ENCODE measurements around the gene DNAJC30.

DNAJC30 gene

GRCh38 chr7:73704640-73705550, 21.6 kb upstream of the DNAJC30 start:
- H3K27ac Mint-ChIP-seq = no peak overlapping the region
- DNase-seq (no peak), ATAC-seq (replicated peaks) (no peak)
- H3K4me1 Mint-ChIP-seq (ENCODE audit: low read depth in 2 of 2) = peaks cover 0 to 6% of the 10 kb centered on the region in 2 donors
- H3K27me3 Mint-ChIP-seq = no peaks in the 10 kb centered on the region
- peaks cover 62% of the 10 kb centered on the region for H3K36me3 Mint-ChIP-seq (ENCODE audit: insufficient read depth)
- no peak overlapping the region for H3K4me3 Mint-ChIP-seq
- no peaks in the 10 kb centered on the region for H3K9me3 Mint-ChIP-seq

- H3K36me3 Mint-ChIP-seq (ENCODE audit: insufficient read depth) = peaks cover 67% of the 10 kb centered on the region
- H3K4me1 Mint-ChIP-seq (ENCODE audit: low read depth in 2 of 2) = peaks cover 0 to 6% of the 10 kb centered on the region in 2 donors
- DNase-seq (no peak), ATAC-seq (replicated peaks) (peak; percentile 24)
- H3K4me3 Mint-ChIP-seq = no peak overlapping the region
- H3K27ac Mint-ChIP-seq = peak overlapping the region in 1 of 2 donors; percentile 77
- no peaks in the 10 kb centered on the region for H3K9me3 Mint-ChIP-seq
- no peaks in the 10 kb centered on the region for H3K27me3 Mint-ChIP-seq
Measured at GRCh38 chr7:73703757-73704639, 20.7 kb upstream of the DNAJC30 start.

- Mint-ChIP-seq H3K4me1 (ENCODE audit: low read depth in 2 of 2) (peaks cover 0 to 6% of the 10 kb centered on the region in 2 donors), H3K27me3 (no peaks in the 10 kb centered on the region), H3K27ac (peak overlapping the region in 1 of 2 donors; percentile 77), H3K36me3 (ENCODE audit: insufficient read depth) (peaks cover 74% of the 10 kb centered on the region), H3K9me3 (no peaks in the 10 kb centered on the region), H3K4me3 (no peak overlapping the region)
- ATAC-seq (replicated peaks) (no peak), DNase-seq (no peak)
Measured at GRCh38 chr7:73703225-73703624, 20.0 kb upstream of the DNAJC30 start.

- no peak for ATAC-seq (replicated peaks)
- peaks cover 0 to 6% of the 10 kb centered on the region in 2 donors for H3K4me1 Mint-ChIP-seq (ENCODE audit: low read depth in 2 of 2)
- DNase-seq = no peak
- H3K4me3 Mint-ChIP-seq = no peak overlapping the region
- H3K27me3 Mint-ChIP-seq = no peaks in the 10 kb centered on the region
- H3K27ac Mint-ChIP-seq = peak overlapping the region in 1 of 2 donors; percentile 77
- peaks cover 79% of the 10 kb centered on the region for H3K36me3 Mint-ChIP-seq (ENCODE audit: insufficient read depth)
- H3K9me3 Mint-ChIP-seq = no peaks in the 10 kb centered on the region
Measured at GRCh38 chr7:73702665-73703064, 19.4 kb upstream of the DNAJC30 start.

GRCh38 chr7:73702226-73702625, 19.0 kb upstream of the DNAJC30 start:
- H3K9me3 Mint-ChIP-seq = no peaks in the 10 kb centered on the region
- peak overlapping the region; percentile 19 to 77 for H3K27ac Mint-ChIP-seq
- no peak overlapping the region for H3K4me3 Mint-ChIP-seq

GRCh38 chr7:73701357-73701995, 18.2 kb upstream of the DNAJC30 start:
- ATAC-seq (replicated peaks) = peak; percentile 57
- H3K4me3 Mint-ChIP-seq = no peak overlapping the region
- no peaks in the 10 kb centered on the region for H3K27me3 Mint-ChIP-seq
- peaks cover 0 to 5% of the 10 kb centered on the region in 2 donors for H3K4me1 Mint-ChIP-seq (ENCODE audit: low read depth in 2 of 2)
- peak overlapping the region; percentile 19 to 82 for H3K27ac Mint-ChIP-seq
- no peak for DNase-seq
- peaks cover 85% of the 10 kb centered on the region for H3K36me3 Mint-ChIP-seq (ENCODE audit: insufficient read depth)
- H3K9me3 Mint-ChIP-seq = no peaks in the 10 kb centered on the region

More at GRCh38 chr7:73702226-73702625, 19.0 kb upstream of the DNAJC30 start:
- ATAC-seq (replicated peaks) = no peak
- peaks cover 82% of the 10 kb centered on the region for H3K36me3 Mint-ChIP-seq (ENCODE audit: insufficient read depth)
- DNase-seq = no peak
- H3K27me3 Mint-ChIP-seq = no peaks in the 10 kb centered on the region
- H3K4me1 Mint-ChIP-seq (ENCODE audit: low read depth in 2 of 2) = peaks cover 0 to 6% of the 10 kb centered on the region in 2 donors

GRCh38 chr7:73700581-73701134, 17.4 kb upstream of the DNAJC30 start:
- H3K27ac Mint-ChIP-seq = peak overlapping the region in 1 of 2 donors; percentile 80
- no peaks in the 10 kb centered on the region for H3K27me3 Mint-ChIP-seq
- H3K36me3 Mint-ChIP-seq (ENCODE audit: insufficient read depth) = peaks cover 80% of the 10 kb centered on the region
- ATAC-seq (replicated peaks) = no peak
- no peak overlapping the region for H3K4me3 Mint-ChIP-seq
- peaks cover 2 to 5% of the 10 kb centered on the region in 2 donors for H3K4me1 Mint-ChIP-seq (ENCODE audit: low read depth in 2 of 2)
- H3K9me3 Mint-ChIP-seq = no peaks in the 10 kb centered on the region
- no peak for DNase-seq

- H3K27ac Mint-ChIP-seq = peak overlapping the region in 1 of 2 donors; percentile 80
- peaks cover 4 to 5% of the 10 kb centered on the region in 2 donors for H3K4me1 Mint-ChIP-seq (ENCODE audit: low read depth in 2 of 2)
- DNase-seq (no peak), ATAC-seq (replicated peaks) (no peak)
- no peaks in the 10 kb centered on the region for H3K9me3 Mint-ChIP-seq
- H3K4me3 Mint-ChIP-seq = no peak overlapping the region
- no peaks in the 10 kb centered on the region for H3K27me3 Mint-ChIP-seq
- H3K36me3 Mint-ChIP-seq (ENCODE audit: insufficient read depth) = peaks cover 81% of the 10 kb centered on the region
Measured at GRCh38 chr7:73700069-73700423, 16.8 kb upstream of the DNAJC30 start.

- DNase-seq = no peak
- H3K4me1 Mint-ChIP-seq (ENCODE audit: low read depth in 2 of 2) = peaks cover 4 to 5% of the 10 kb centered on the region in 2 donors
- peak overlapping the region in 1 of 2 donors; percentile 80 for H3K27ac Mint-ChIP-seq
- H3K27me3 Mint-ChIP-seq = no peaks in the 10 kb centered on the region
- H3K4me3 Mint-ChIP-seq = no peak overlapping the region
- no peaks in the 10 kb centered on the region for H3K9me3 Mint-ChIP-seq
- peaks cover 85% of the 10 kb centered on the region for H3K36me3 Mint-ChIP-seq (ENCODE audit: insufficient read depth)
- ATAC-seq (replicated peaks) = no peak
Measured at GRCh38 chr7:73699370-73700068, 16.3 kb upstream of the DNAJC30 start.

- H3K36me3 Mint-ChIP-seq (ENCODE audit: insufficient read depth) = peaks cover 85% of the 10 kb centered on the region
- H3K4me3 Mint-ChIP-seq = no peak overlapping the region
- peaks cover 4 to 5% of the 10 kb centered on the region in 2 donors for H3K4me1 Mint-ChIP-seq (ENCODE audit: low read depth in 2 of 2)
- DNase-seq (no peak), ATAC-seq (replicated peaks) (no peak)
- no peaks in the 10 kb centered on the region for H3K9me3 Mint-ChIP-seq
- H3K27ac Mint-ChIP-seq = peak overlapping the region in 1 of 2 donors; percentile 80
- H3K27me3 Mint-ChIP-seq = no peaks in the 10 kb centered on the region
Measured at GRCh38 chr7:73698410-73698809, 15.2 kb upstream of the DNAJC30 start.

- no peaks in the 10 kb centered on the region for H3K9me3 Mint-ChIP-seq
- peaks cover 0 to 4% of the 10 kb centered on the region in 2 donors for H3K4me1 Mint-ChIP-seq (ENCODE audit: low read depth in 2 of 2)
- no peaks in the 10 kb centered on the region for H3K27me3 Mint-ChIP-seq
- DNase-seq = no peak
- ATAC-seq (replicated peaks) = no peak
- peak overlapping the region in 1 of 2 donors; percentile 33 for H3K27ac Mint-ChIP-seq
- H3K36me3 Mint-ChIP-seq (ENCODE audit: insufficient read depth) = peaks cover 83% of the 10 kb centered on the region
- no peak overlapping the region for H3K4me3 Mint-ChIP-seq
Measured at GRCh38 chr7:73696372-73696771, 13.1 kb upstream of the DNAJC30 start.

GRCh38 chr7:73690646-73691045, 7.4 kb upstream of the DNAJC30 start:
- no peak overlapping the region for H3K4me3 Mint-ChIP-seq
- ATAC-seq (replicated peaks) (no peak), DNase-seq (no peak)
- H3K27ac Mint-ChIP-seq = no peak overlapping the region
- H3K9me3 Mint-ChIP-seq = no peaks in the 10 kb centered on the region
- peaks cover 65% of the 10 kb centered on the region for H3K36me3 Mint-ChIP-seq (ENCODE audit: insufficient read depth)
- H3K27me3 Mint-ChIP-seq = no peaks in the 10 kb centered on the region
- peaks cover 7 to 12% of the 10 kb centered on the region in 2 donors for H3K4me1 Mint-ChIP-seq (ENCODE audit: low read depth in 2 of 2)
